Measurements from ENCODE around the gene CD83.

DNA sequence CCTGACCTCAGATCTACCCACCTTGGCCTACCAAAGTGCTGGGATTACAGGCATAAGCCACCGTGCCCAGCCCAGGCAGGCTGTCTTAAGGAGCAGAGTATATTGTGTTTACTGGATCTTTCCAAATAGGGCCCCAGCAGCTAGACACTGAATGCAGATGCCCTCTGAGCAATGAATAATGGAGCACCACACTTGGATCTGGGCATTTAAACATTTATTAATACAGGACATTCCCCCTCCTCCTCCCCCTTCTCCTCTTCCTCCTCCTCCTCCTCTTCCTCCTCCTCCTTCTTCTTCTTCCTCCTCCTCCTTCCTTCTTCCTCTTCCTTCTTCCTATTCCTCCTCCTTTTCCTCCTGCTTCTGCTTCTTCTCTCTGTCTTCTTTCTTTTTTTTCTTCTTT lies 34.2 kb downstream of the CD83 start:
- TF ChIP-seq CTCF (IDR thresholded peaks at IDR 0.05) (no peak), POLR2A (IDR thresholded peaks at IDR 0.05) (no peak)
